H9 (cell line): ENCODE data around the gene PRKAR1A. TPM values are rescaled to one million over a fixed set of nuclear protein-coding genes. Genes with fewer than 3 reads are reported as not detected.
A peak's percentile ranks its signal among the peaks of the same experiment; 100 is the strongest.

Source experiments
- DNase-seq: peaks from one replicate; pipeline ENCODE4 v3.0.0-alpha.2; 2017
- H2AFZ ChIP-seq: one replicate; pipeline ENCODE4 v1.6.1; 2013; ENCODE audit warnings: mild to moderate bottlenecking, low read length, control low read depth, moderate library complexity
- H2AK5ac ChIP-seq: 2 replicates; pipeline ENCODE4 v1.6.1; 2013; ENCODE audit warnings: low read length, control low read depth, mixed read lengths; ENCODE audit not compliant: insufficient read length
- H2BK120ac ChIP-seq: one replicate; pipeline ENCODE4 v1.6.1; 2013; ENCODE audit warnings: low read depth, mild to moderate bottlenecking, low read length, control low read depth, inconsistent platforms; ENCODE audit not compliant: poor library complexity, severe bottlenecking
- H2BK12ac ChIP-seq: 2 replicates; pipeline ENCODE4 v1.6.1; 2013; ENCODE audit warnings: low read length, control low read depth, mixed read lengths, low read depth; ENCODE audit not compliant: insufficient read length
- H2BK15ac ChIP-seq: 2 replicates; pipeline ENCODE4 v1.6.1; 2013; ENCODE audit warnings: low read depth, low read length, control low read depth
- H2BK20ac ChIP-seq: one replicate; pipeline ENCODE4 v1.6.1; 2013; ENCODE audit warnings: low read depth, mild to moderate bottlenecking, low read length, control low read depth, inconsistent platforms; ENCODE audit not compliant: poor library complexity, severe bottlenecking
- H2BK5ac ChIP-seq: 2 replicates; pipeline ENCODE4 v1.6.1; 2013; ENCODE audit warnings: low read length, control low read depth, mixed read lengths; ENCODE audit not compliant: insufficient read length
- H3K14ac ChIP-seq: 2 replicates; pipeline ENCODE4 v1.6.1; 2013; ENCODE audit warnings: low read length, control low read depth; ENCODE audit not compliant: insufficient read depth
- H3K18ac ChIP-seq: 2 replicates; pipeline ENCODE4 v1.6.1; 2013; ENCODE audit warnings: low read depth, mild to moderate bottlenecking, mixed read lengths, low read length, control low read depth; ENCODE audit not compliant: insufficient read length
- H3K23ac ChIP-seq: 2 replicates; pipeline ENCODE4 v1.6.1; 2013; ENCODE audit warnings: low read length, control low read depth, mixed read lengths, low read depth; ENCODE audit not compliant: insufficient read length
- H3K23me2 ChIP-seq: 2 replicates; pipeline ENCODE4 v1.6.1; 2013; ENCODE audit warnings: low read depth, mild to moderate bottlenecking, mixed read lengths, low read length, control low read depth; ENCODE audit not compliant: insufficient read length, poor library complexity, severe bottlenecking
- H3K27ac ChIP-seq: 2 replicates; pipeline ENCODE4 v1.5.1; 2013; ENCODE audit warnings: low read length, control low read depth, mixed read lengths, low read depth; ENCODE audit not compliant: insufficient read length
- H3K27me3 ChIP-seq: 2 replicates; pipeline ENCODE4 v1.6.1; 2013; ENCODE audit warnings: low read length, control low read depth, inconsistent platforms; ENCODE audit not compliant: insufficient read depth
- H3K4ac ChIP-seq: 2 replicates; pipeline ENCODE4 v1.6.1; 2013; ENCODE audit warnings: low read depth, mild to moderate bottlenecking, control low read depth, inconsistent platforms, low read length, moderate library complexity
- H3K4me1 ChIP-seq: 2 replicates; pipeline ENCODE4 v1.6.1; 2013; ENCODE audit warnings: low read length, control low read depth, inconsistent platforms; ENCODE audit not compliant: insufficient read depth
- H3K4me2 ChIP-seq: 2 replicates; pipeline ENCODE4 v1.6.1; 2013; ENCODE audit warnings: low read length, control low read depth, mixed read lengths; ENCODE audit not compliant: insufficient read length, insufficient read depth
- H3K56ac ChIP-seq: 2 replicates; pipeline ENCODE4 v1.6.1; 2013; ENCODE audit warnings: low read depth, mild to moderate bottlenecking, mixed read lengths, low read length, control low read depth; ENCODE audit not compliant: insufficient read length
- H3K79me1 ChIP-seq: 2 replicates; pipeline ENCODE4 v1.6.1; 2013; ENCODE audit warnings: low read depth, mild to moderate bottlenecking, moderate library complexity, low read length, control low read depth, inconsistent platforms; ENCODE audit not compliant: insufficient read depth, poor library complexity, severe bottlenecking
- H3K79me2 ChIP-seq: 2 replicates; pipeline ENCODE4 v1.6.1; 2013; ENCODE audit warnings: low read length, control low read depth, inconsistent platforms; ENCODE audit not compliant: insufficient read depth
- H3K9ac ChIP-seq: 2 replicates; pipeline ENCODE4 v1.6.1; 2013; ENCODE audit warnings: low read length, control low read depth, mixed read lengths; ENCODE audit not compliant: insufficient read length; ENCODE audit errors: extremely low read depth
- H3K9me3 ChIP-seq: one replicate; pipeline ENCODE4 v1.6.1; 2013; ENCODE audit warnings: low read depth, low read length, inconsistent platforms; ENCODE audit not compliant: control insufficient read depth
- H3T11ph ChIP-seq: one replicate; pipeline ENCODE4 v1.6.1; 2013; ENCODE audit warnings: mild to moderate bottlenecking, low read length, control low read depth, inconsistent platforms
- H4K20me1 ChIP-seq: one replicate; pipeline ENCODE4 v1.6.1; 2013; ENCODE audit not compliant: control insufficient read depth, insufficient read length, insufficient read depth
- H4K5ac ChIP-seq: 2 replicates; pipeline ENCODE4 v1.6.1; 2013; ENCODE audit warnings: low read depth, mild to moderate bottlenecking, mixed read lengths, low read length, control low read depth; ENCODE audit not compliant: insufficient read length
- H4K8ac ChIP-seq: replicated peaks from 2 replicates; pipeline ENCODE4 v1.6.1; 2013; ENCODE audit warnings: low read length, control low read depth, mixed read lengths, low read depth; ENCODE audit not compliant: insufficient read length
- H4K91ac ChIP-seq: 2 replicates; pipeline ENCODE4 v1.6.1; 2013; ENCODE audit warnings: low read depth, mild to moderate bottlenecking, moderate library complexity, mixed read lengths, low read length, control low read depth; ENCODE audit not compliant: insufficient read length
- H3K27ac Mint-ChIP-seq, 3 experiments: 2 replicates in 2 of 3; 3 replicates in 1 of 3; pipeline ENCODE4 v1.8.0; 2020 to 2021; ENCODE audit warnings: mixed read lengths in 3 of 3, mild to moderate bottlenecking in 1 of 3, moderate library complexity in 1 of 3
- H3K27me3 Mint-ChIP-seq: 2 replicates; pipeline ENCODE4 v1.8.0; 2021; ENCODE audit warnings: low read depth, mild to moderate bottlenecking, moderate library complexity, mixed read lengths
- H3K36me3 Mint-ChIP-seq, 3 experiments: 2 replicates in 2 of 3; 3 replicates in 1 of 3; pipeline ENCODE4 v1.8.0; 2020 to 2021; ENCODE audit warnings: low read depth in 3 of 3, mixed read lengths in 3 of 3; ENCODE audit not compliant: insufficient read depth in 1 of 3
- H3K4me1 Mint-ChIP-seq, 2 experiments: 2 replicates each; pipeline ENCODE4 v1.8.0; 2020; ENCODE audit warnings: mixed read lengths in 2 of 2
- H3K4me3 Mint-ChIP-seq, 2 experiments: 2 replicates in 1 of 2; 3 replicates in 1 of 2; pipeline ENCODE4 v1.8.0; 2020 to 2021; ENCODE audit warnings: mild to moderate bottlenecking in 2 of 2, mixed read lengths in 2 of 2, moderate library complexity in 1 of 2
- H3K9me3 Mint-ChIP-seq, 2 experiments: 2 replicates in 1 of 2; 3 replicates in 1 of 2; pipeline ENCODE4 v1.8.0; 2020; ENCODE audit warnings: mild to moderate bottlenecking in 2 of 2, mixed read lengths in 2 of 2, moderate library complexity in 1 of 2
- CTCF ChIP-seq: fragments of 200-600 bp; sonication (generic); conservative IDR thresholded peaks from 3 replicates; pipeline ENCODE4 v1.8.0; 2021; ENCODE audit warnings: antibody characterized with exemption, mild to moderate bottlenecking
- WGBS: extraction: QIAGEN DNeasy Blood & Tissue Kit; methylation state at CpG from one replicate; pipeline ENCODE4 v1.1.7; 2013; ENCODE audit warnings: missing lambda C conversion rate, low lambda C conversion rate, mixed read lengths; ENCODE audit not compliant: insufficient read length; ENCODE audit errors: extremely low coverage; 5-methylcytosine and 5-hydroxymethylcytosine counted together
- total RNA-seq: library from RNA; stranded (reverse); gene quantifications from 2 replicates; pipeline ENCODE4 v1.2.1, GENCODE V29; 2021

Gene PRKAR1A
- total RNA-seq, 1 experiment from 2014 or later, result 171 TPM

GRCh38 chr17:68589086-68589485, 76.9 kb downstream of the PRKAR1A start:
- Histone ChIP-seq H4K5ac (no peak overlapping the region), H3K79me1 (no peaks in the 10 kb centered on the region), H2BK20ac (no peak overlapping the region), H3K14ac (no peak overlapping the region), H3K27me3 (no peaks in the 10 kb centered on the region), H3K79me2 (no peaks in the 10 kb centered on the region), H3T11ph (no peak overlapping the region), H3K9ac (no peak overlapping the region), H3K23me2 (no peaks in the 10 kb centered on the region), H3K4ac (no peak overlapping the region), H2AFZ (no peak overlapping the region), H4K20me1 (peaks cover 2% of the 10 kb centered on the region), H3K9me3 (no peaks in the 10 kb centered on the region), H3K4me1 (no peaks in the 10 kb centered on the region; the same call in 1 of the 2 replicates), H4K91ac (no peak overlapping the region), H3K18ac (no peak overlapping the region), H2BK12ac (no peak overlapping the region), H3K56ac (no peak overlapping the region), H3K27ac (no peak overlapping the region), H2BK120ac (no peak overlapping the region), H3K4me2 (no peak overlapping the region), H4K8ac (no peak overlapping the region), H2BK5ac (no peak overlapping the region), H3K23ac (no peak overlapping the region), H2AK5ac (no peak overlapping the region), H2BK15ac (no peak overlapping the region)
- H3K4me1 Mint-ChIP-seq, result peaks cover 10% of the 10 kb centered on the region in 2 experiments
- WGBS, result no CpG with 5 or more reads among the region's 3 CpGs
- H3K27ac Mint-ChIP-seq, result no peak overlapping the region
- no peak overlapping the region for H3K4me3 Mint-ChIP-seq
- no peak for TF ChIP-seq CTCF
- no peaks in the 10 kb centered on the region; the same call in 1 of the 2 replicates for H3K27me3 Mint-ChIP-seq
- H3K36me3 Mint-ChIP-seq, result peaks cover 1 to 73% (median 51%) of the 10 kb centered on the region in 3 experiments; a peak in 5 of 7 replicates
- DNase-seq, result peak; percentile 13
- H3K9me3 Mint-ChIP-seq, result peaks cover 7 to 16% of the 10 kb centered on the region in 2 experiments; a peak in 4 of 5 replicates
